Psoas muscle (tissue), 8 donors: ENCODE results near the gene IFITM10. TPM values are rescaled to one million over a fixed set of nuclear protein-coding genes. Genes with fewer than 3 reads are reported as not detected.

ENCODE experiments used
- ATAC-seq, 4 donors: fragments of 200-7000 bp; cut with Tn5 transposase; one replicate each; pipeline ENCODE4 v1.9.1; 2020; ENCODE audit warnings: moderate library complexity in 3 of 4, mild to moderate bottlenecking in 2 of 4
- DNase-seq, 2 donors: peaks; one replicate each; pipeline ENCODE4 v3.0.0-alpha.2; 2020
- H3K27ac ChIP-seq: fragments of 200-600 bp; one replicate; pipeline ENCODE4 v1.8.0; 2022
- H3K27me3 ChIP-seq, 3 donors: fragments of 200-600 bp in 1 of 3; one replicate each; pipeline versions ENCODE4 v1.6.1 to v1.8.0; 2013 to 2022; ENCODE audit warnings: low read length in 2 of 3, mild to moderate bottlenecking in 2 of 3, moderate library complexity in 1 of 3; ENCODE audit not compliant: insufficient read depth in 3 of 3
- H3K36me3 ChIP-seq, 2 donors: fragments of 200-600 bp in 1 of 2; one replicate each; pipeline versions ENCODE4 v1.6.1 to v1.8.0; 2013 to 2022; ENCODE audit warnings: low read depth in 1 of 2, mild to moderate bottlenecking in 1 of 2, moderate library complexity in 1 of 2; ENCODE audit not compliant: insufficient read depth in 1 of 2
- H3K4me1 ChIP-seq: fragments of 200-600 bp; one replicate; pipeline ENCODE4 v1.8.0; 2022
- H3K4me3 ChIP-seq: fragments of 200-600 bp; one replicate; pipeline ENCODE4 v1.8.0; 2022; ENCODE audit warnings: mild to moderate bottlenecking
- H3K9me3 ChIP-seq: fragments of 200-600 bp; one replicate; pipeline ENCODE4 v1.8.0; 2022
- CTCF ChIP-seq: fragments of 200-600 bp; IDR thresholded peaks from one replicate; pipeline ENCODE4 v1.8.0; 2022; ENCODE audit warnings: antibody characterized with exemption
- WGBS, 3 donors: extraction: QIAGEN DNeasy Blood & Tissue Kit; methylation state at CpG; one replicate each; pipeline versions ENCODE4 v1.1.6 to v1.1.7; 2013; 5-methylcytosine and 5-hydroxymethylcytosine counted together
- intact Hi-C, 2 donors: fragments of 100-400 bp; cut with DNase I; formaldehyde crosslinking; loops; one replicate each; pipeline versions ENCODE4 v1.11.0 to v1.14.2; 2022
- polyA plus RNA-seq, 3 donors: library from polyadenylated mRNA; stranded (reverse); fragments of 200-250 nt; gene quantifications; one replicate each; pipeline ENCODE4 v1.2.3, GENCODE V29; 2013
- total RNA-seq, 4 donors: library from RNA; stranded (reverse); fragmentation: NEBNext Ultra II Directional in 2 of 4; extraction: Animal tissue kit (Norgen Biotek cat#: 25700) in 2 of 4; gene quantifications; one replicate each; pipeline versions ENCODE4 v1.2.1 to v1.2.4, GENCODE V29; 2021 to 2023
- donor health status: healthy with polysubstance abuse.
- donor health status: DM: no; HTN: no; CAD: no; lungs with moderate emphysema.
- donor health status: Bipolar disorder and iron deficiency.
- donor health status: healthy.
- donor health status: DM: yes; HTN: yes; CAD: no.
- donor health status: DM: no; HTN: no; CAD: no.
- donor health status: DM: no; HTN: no; CAD: no.
- donor health status: DM: yes; HTN: yes; CAD: no.

Gene IFITM10
- total and polyA plus RNA-seq, 7 donors: 0.70 to 6.1 (median 1.6) TPM

DNA sequence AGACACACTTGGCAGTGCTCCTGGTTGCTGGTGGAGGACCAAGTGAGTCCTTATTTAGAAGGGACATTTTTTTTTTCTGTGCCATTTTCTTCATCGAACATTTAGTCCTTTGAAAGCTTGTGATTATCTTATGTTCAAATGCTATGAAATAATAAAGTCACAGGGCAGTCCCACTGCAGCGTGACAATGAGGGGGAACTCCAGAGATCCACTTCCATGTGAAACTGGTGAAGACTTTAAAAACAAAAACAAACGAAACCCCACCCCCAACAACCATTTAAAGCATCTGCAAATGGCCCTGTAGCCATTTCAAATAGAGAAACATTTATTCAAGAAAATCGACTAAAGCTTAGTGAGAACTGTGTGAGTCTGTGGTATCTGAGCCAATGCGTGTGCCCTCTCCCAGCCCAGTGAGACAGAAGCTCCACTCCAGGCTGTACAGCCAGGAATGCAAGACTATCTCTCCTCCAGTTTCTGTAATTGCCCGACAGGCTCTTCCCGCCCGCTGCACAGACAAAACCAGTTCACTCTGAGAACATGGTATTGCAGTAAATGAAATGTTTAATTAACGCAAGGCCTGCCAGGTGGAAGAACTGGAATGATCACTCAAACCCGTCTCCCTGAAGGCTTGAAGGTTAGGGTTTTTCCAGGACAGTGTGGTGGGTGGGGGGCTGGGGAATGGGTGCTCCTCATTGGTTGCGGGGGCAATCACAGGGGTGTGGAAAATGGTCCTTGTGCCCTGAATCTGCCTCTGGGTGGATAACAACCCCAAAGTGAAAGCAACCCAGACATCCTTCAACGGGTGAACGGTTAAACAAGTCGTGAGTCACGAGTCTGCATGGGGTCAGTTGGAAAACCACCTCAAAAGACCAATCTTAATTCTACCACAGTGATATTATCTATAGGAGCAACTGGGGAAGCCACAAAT is 45.0 kb downstream of the IFITM10 start:
- no peak for TF ChIP-seq CTCF
- H3K27ac ChIP-seq: no peak overlapping the region
- ATAC-seq (no peak), DNase-seq (no peak)
- intact Hi-C loops: no loop called here
- no peaks in the 10 kb centered on the region for H3K9me3 ChIP-seq
- no peaks in the 10 kb centered on the region for H3K4me1 ChIP-seq
- no peak overlapping the region for H3K4me3 ChIP-seq
- WGBS, 3 donors: 72 to 78% (median 74%) methylated on average over 15 of the region's 15 CpGs
- no peaks in the 10 kb centered on the region for H3K36me3 ChIP-seq
- no peaks in the 10 kb centered on the region for H3K27me3 ChIP-seq

- no peaks in the 10 kb centered on the region for H3K36me3 ChIP-seq
- H3K27ac ChIP-seq: no peak overlapping the region
- no peaks in the 10 kb centered on the region for H3K9me3 ChIP-seq
- 86 to 92% (median 87%) methylated on average over 6 of the region's 6 CpGs for WGBS, 3 donors
- ATAC-seq: no peak
- DNase-seq: no peak
- H3K4me3 ChIP-seq: no peak overlapping the region
- intact Hi-C loops: no loop called here
- no peaks in the 10 kb centered on the region for H3K27me3 ChIP-seq
- no peaks in the 10 kb centered on the region for H3K4me1 ChIP-seq
- TF ChIP-seq CTCF: no peak
Observed at GRCh38 chr11:1703146-1703545, 47.2 kb downstream of the IFITM10 start.

- 85 to 96% (median 94%) methylated on average over 10 of the region's 10 CpGs for WGBS, 3 donors
- no peak for TF ChIP-seq CTCF
- Histone ChIP-seq H3K4me3 (no peak overlapping the region), H3K36me3 (no peaks in the 10 kb centered on the region), H3K4me1 (no peaks in the 10 kb centered on the region), H3K27ac (no peak overlapping the region), H3K27me3 (no peaks in the 10 kb centered on the region), H3K9me3 (no peaks in the 10 kb centered on the region)
- ATAC-seq: no peak
- no peak for DNase-seq
- intact Hi-C loops: no loop called here
Observed at GRCh38 chr11:1702506-1702905, 47.9 kb downstream of the IFITM10 start.

DNA sequence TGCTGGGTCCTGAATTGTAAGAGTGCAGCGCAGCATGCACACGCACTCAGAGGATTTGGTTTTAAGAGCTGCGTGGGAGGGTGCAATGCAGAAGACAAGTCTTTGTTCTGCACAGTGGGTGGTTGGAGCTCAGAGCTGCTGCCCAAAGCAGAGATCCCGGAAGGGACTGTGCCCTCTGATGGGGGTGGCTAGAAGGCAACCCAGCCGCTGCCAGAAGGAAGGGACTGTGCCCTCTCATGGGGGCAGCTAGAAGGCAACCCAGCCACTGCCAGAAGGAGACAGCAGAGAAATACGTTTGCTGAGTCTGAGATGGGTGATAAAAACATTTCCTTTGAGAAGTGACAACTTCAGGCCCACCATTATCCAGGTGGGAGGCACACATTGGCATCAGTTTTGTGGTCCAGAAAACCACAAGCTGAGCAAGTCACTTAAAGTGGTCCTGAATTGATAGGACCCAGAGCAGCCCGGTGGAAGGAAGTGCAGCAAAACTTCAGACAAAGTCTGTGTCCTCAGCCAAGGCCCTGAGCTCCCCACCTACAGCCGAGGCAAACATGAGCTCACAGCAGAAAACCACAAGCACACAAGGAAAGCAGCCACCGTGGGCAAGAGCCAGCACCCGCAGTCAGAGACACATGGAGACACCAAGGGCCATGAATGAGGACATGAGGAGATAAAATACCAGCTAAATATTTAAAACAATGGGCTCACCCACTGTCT is 49.1 kb downstream of the IFITM10 start:
- Histone ChIP-seq H3K4me1 (no peaks in the 10 kb centered on the region), H3K27me3 (no peaks in the 10 kb centered on the region), H3K36me3 (no peaks in the 10 kb centered on the region), H3K27ac (no peak overlapping the region), H3K9me3 (no peaks in the 10 kb centered on the region), H3K4me3 (no peak overlapping the region)
- no peak for ATAC-seq
- DNase-seq: no peak
- intact Hi-C loops: no loop called here
- 72 to 80% (median 72%) methylated on average over 10 of the region's 10 CpGs for WGBS, 3 donors
- no peak for TF ChIP-seq CTCF
